ENCODE measurements around the gene TUBA8. TPM values are rescaled to one million over a fixed set of nuclear protein-coding genes. Genes with fewer than 3 reads are reported as not detected.

The TUBA8 gene
- total RNA-seq, 4 donors from 2014 or later: 7.5 to 16.5 (median 14.0) TPM

- H3K4me3 ChIP-seq: peak within 1 kb of the TSS; percentile 71 to 93 (median 80)
- 0% methylated on average over 16 of the region's 50 CpGs for WGBS
- no peaks in the 10 kb centered on the region for H3K27me3 ChIP-seq
- no peaks in the 10 kb centered on the region for H3K9me3 ChIP-seq
- peak; percentile 98 for DNase-seq (ENCODE audit: extremely low spot score)
- peaks cover 28 to 46% (median 43%) of the 10 kb centered on the region in 4 donors for H3K4me1 ChIP-seq
- peaks cover 6 to 36% (median 32%) of the 10 kb centered on the region in 4 donors for H3K36me3 ChIP-seq
- intact Hi-C loops (cut with DNase I): loop anchor here (2.0 to 5.0 kb wide), 3 partner anchors 77 to 185 kb away; no protein-coding TSS in a partner anchor
- TF ChIP-seq CTCF (IDR thresholded peaks at IDR 0.05) (peak in 1 of 3 experiments; percentile 19), POLR2AphosphoS5 (IDR thresholded peaks at IDR 0.05) (peak; percentile 86 to 88), POLR2A (IDR thresholded peaks at IDR 0.05; ENCODE audit: low read depth) (peak; percentile 48), EP300 (IDR thresholded peaks at IDR 0.05) (no peak)
- H3K27ac ChIP-seq (replicated peaks in 1 of 4): peak within 1 kb of the TSS; percentile 81 to 90 (median 83)
Measured at GRCh38 chr22:18077639-18078328, 32.8 kb upstream of the TUBA8 start, which contains the start of gene PEX26. Gene PEX26 (plus strand): TSS chr22:18077990. CDS start chr22:18078377, 387 bp downstream.

DNA sequence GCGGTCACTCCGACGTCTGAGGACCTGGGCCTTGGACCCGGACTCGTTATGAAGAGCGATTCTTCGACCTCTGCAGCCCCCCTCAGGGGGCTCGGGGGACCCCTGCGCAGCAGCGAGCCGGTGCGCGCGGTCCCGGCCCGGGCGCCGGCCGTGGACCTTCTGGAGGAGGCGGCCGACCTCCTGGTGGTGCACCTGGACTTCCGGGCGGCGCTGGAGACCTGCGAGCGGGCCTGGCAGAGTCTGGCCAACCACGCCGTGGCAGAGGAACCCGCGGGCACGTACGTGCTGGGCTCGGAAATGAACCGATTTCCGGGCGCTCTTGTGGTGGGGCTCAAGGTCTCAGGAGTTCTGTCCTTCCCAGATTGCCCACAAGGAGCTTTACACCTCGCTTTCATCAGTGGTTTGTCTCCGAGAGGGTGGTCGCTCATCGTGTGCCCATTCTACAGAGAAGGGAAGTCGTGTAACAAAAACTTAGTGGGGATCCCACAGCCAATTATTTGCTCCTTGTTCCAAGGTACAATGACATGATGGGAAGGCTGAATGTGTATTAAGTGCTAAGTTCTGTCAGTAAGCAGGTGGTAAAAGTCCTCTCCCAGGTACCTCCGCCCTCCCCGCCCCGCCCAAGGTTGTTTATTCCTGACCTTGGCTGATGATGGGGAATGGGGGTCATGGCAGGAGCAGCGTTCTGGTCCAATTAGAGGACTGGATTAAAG is 32.1 kb upstream of the TUBA8 start:
- TF ChIP-seq CTCF (IDR thresholded peaks at IDR 0.05) (peak in 1 of 3 experiments; percentile 9), EP300 (IDR thresholded peaks at IDR 0.05) (no peak), POLR2AphosphoS5 (IDR thresholded peaks at IDR 0.05) (no peak)
- 19% methylated on average over 19 of the region's 45 CpGs for WGBS
- peaks cover 10 to 43% (median 38%) of the 10 kb centered on the region in 4 donors for H3K36me3 ChIP-seq
- intact Hi-C loops (cut with DNase I): loop anchor here (5.0 kb wide), 2 partner anchors 166 to 186 kb away; no protein-coding TSS in a partner anchor
- DNase-seq (ENCODE audit: extremely low spot score): no peak
- H3K4me1 ChIP-seq: peaks cover 28 to 46% (median 43%) of the 10 kb centered on the region in 4 donors
- no peaks in the 10 kb centered on the region for H3K27me3 ChIP-seq
- peak overlapping the region; percentile 71 to 93 (median 80) for H3K4me3 ChIP-seq
- no peaks in the 10 kb centered on the region for H3K9me3 ChIP-seq
- peak overlapping the region; percentile 81 to 90 (median 83) for H3K27ac ChIP-seq (replicated peaks in 1 of 4)

GRCh38 chr22:18079706-18080233 is 30.8 kb upstream of the TUBA8 start:
- peaks cover 21 to 56% (median 49%) of the 10 kb centered on the region in 4 donors for H3K36me3 ChIP-seq
- peaks cover 28 to 46% (median 43%) of the 10 kb centered on the region in 4 donors for H3K4me1 ChIP-seq
- H3K9me3 ChIP-seq: no peaks in the 10 kb centered on the region
- 58% methylated on average over 4 of the region's 4 CpGs for WGBS
- TF ChIP-seq POLR2A (IDR thresholded peaks at IDR 0.05; ENCODE audit: low read depth) (no peak), CTCF (IDR thresholded peaks at IDR 0.05) (no peak), POLR2AphosphoS5 (IDR thresholded peaks at IDR 0.05) (no peak), EP300 (IDR thresholded peaks at IDR 0.05) (no peak)
- no peak overlapping the region for H3K4me3 ChIP-seq
- no peak overlapping the region for H3K27ac ChIP-seq (replicated peaks in 1 of 4)
- no peak for DNase-seq (ENCODE audit: extremely low spot score)
- intact Hi-C loops (cut with DNase I): loop anchor here (5.0 kb wide), 2 partner anchors 167 to 187 kb away; no protein-coding TSS in a partner anchor
- H3K27me3 ChIP-seq: no peaks in the 10 kb centered on the region

- DNase-seq (ENCODE audit: extremely low spot score): no peak
- H3K27me3 ChIP-seq: no peaks in the 10 kb centered on the region
- no peak for TF ChIP-seq POLR2A (IDR thresholded peaks at IDR 0.05; ENCODE audit: low read depth)
- no peak for TF ChIP-seq EP300 (IDR thresholded peaks at IDR 0.05)
- TF ChIP-seq POLR2AphosphoS5 (IDR thresholded peaks at IDR 0.05): no peak
- TF ChIP-seq CTCF (IDR thresholded peaks at IDR 0.05): no peak
- no peaks in the 10 kb centered on the region for H3K9me3 ChIP-seq
- intact Hi-C loops (cut with DNase I): no loop called here
- peaks cover 29 to 72% (median 65%) of the 10 kb centered on the region in 4 donors for H3K36me3 ChIP-seq
- no peak overlapping the region for H3K4me3 ChIP-seq
- no peak overlapping the region for H3K27ac ChIP-seq (replicated peaks in 1 of 4)
- H3K4me1 ChIP-seq: peaks cover 19 to 31% (median 28%) of the 10 kb centered on the region in 4 donors
- WGBS: 83% methylated on average over 5 of the region's 5 CpGs
Measured at GRCh38 chr22:18081416-18081815, 29.2 kb upstream of the TUBA8 start.

All from esophagus muscularis mucosa (tissue), 4 donors.